GM23338 (cell line): Measurements from ENCODE around the gene TOX2. TPM values are rescaled to one million over a fixed set of nuclear protein-coding genes. Genes with fewer than 3 reads are reported as not detected.

Source experiments
- ATAC-seq: fragments of 200-7000 bp; cut with Tn5 transposase; 3 replicates; pipeline ENCODE4 v1.9.1; 2020
- DNase-seq: peaks from one replicate; pipeline ENCODE4 v3.0.0-alpha.2; 2015; ENCODE audit warnings: low spot score
- H2AFZ ChIP-seq: fragments of 200-600 bp; sonication (generic); 2 replicates; pipeline ENCODE4 v1.8.0; 2016; ENCODE audit warnings: antibody characterized with exemption, mild to moderate bottlenecking, moderate library complexity
- H3F3A ChIP-seq: fragments of 200-600 bp; sonication (generic); replicated peaks from 2 replicates; pipeline ENCODE4 v1.8.0; 2017; ENCODE audit warnings: antibody characterized with exemption, mixed run types, low read depth
- H3K27ac ChIP-seq: fragments of 200-600 bp; sonication (generic); 2 replicates; pipeline ENCODE4 v1.6.1; 2016; ENCODE audit warnings: low read depth
- H3K27me3 ChIP-seq: fragments of 200-600 bp; sonication (generic); 2 replicates; pipeline ENCODE4 v1.8.0; 2016; ENCODE audit warnings: mild to moderate bottlenecking, mixed run types, moderate library complexity; ENCODE audit not compliant: insufficient read depth
- H3K36me3 ChIP-seq: fragments of 200-600 bp; sonication (generic); 2 replicates; pipeline ENCODE4 v1.8.0; 2016; ENCODE audit warnings: mild to moderate bottlenecking; ENCODE audit not compliant: insufficient read depth
- H3K4me1 ChIP-seq: fragments of 200-600 bp; sonication (generic); 2 replicates; pipeline ENCODE4 v1.8.0; 2016; ENCODE audit warnings: mild to moderate bottlenecking, moderate library complexity; ENCODE audit not compliant: insufficient read depth
- H3K4me2 ChIP-seq: fragments of 200-600 bp; sonication (generic); 2 replicates; pipeline ENCODE4 v1.7.1; 2017; ENCODE audit warnings: mixed run types
- H3K4me3 ChIP-seq: fragments of 200-600 bp; sonication (generic); 2 replicates; pipeline ENCODE4 v1.6.1; 2016; ENCODE audit warnings: mixed run types
- H3K79me2 ChIP-seq: fragments of 200-600 bp; sonication (generic); replicated peaks from 2 replicates; pipeline ENCODE4 v1.8.0; 2017; ENCODE audit warnings: mild to moderate bottlenecking; ENCODE audit not compliant: insufficient read depth
- H3K9me2 ChIP-seq: fragments of 200-600 bp; sonication (generic); 2 replicates; pipeline ENCODE4 v1.8.0; 2017; ENCODE audit not compliant: insufficient read depth
- H4K20me1 ChIP-seq: fragments of 200-600 bp; sonication (generic); replicated peaks from 2 replicates; pipeline ENCODE4 v1.8.0; 2017; ENCODE audit warnings: mild to moderate bottlenecking; ENCODE audit not compliant: insufficient read depth
- H3K27ac Mint-ChIP-seq: 2 replicates; pipeline ENCODE4 v1.8.0; 2020; ENCODE audit warnings: inconsistent platforms, mild to moderate bottlenecking, moderate library complexity, mixed read lengths
- H3K27me3 Mint-ChIP-seq: 3 replicates; pipeline ENCODE4 v1.8.0; 2022; ENCODE audit warnings: low read depth, mild to moderate bottlenecking, moderate library complexity, mixed read lengths, inconsistent platforms; ENCODE audit not compliant: insufficient read depth, poor library complexity
- H3K36me3 Mint-ChIP-seq: 3 replicates; pipeline ENCODE4 v1.8.0; 2021; ENCODE audit warnings: low read depth, mild to moderate bottlenecking, inconsistent platforms, moderate library complexity, mixed read lengths
- H3K4me1 Mint-ChIP-seq: 3 replicates; pipeline ENCODE4 v1.8.0; 2020; ENCODE audit warnings: mild to moderate bottlenecking, inconsistent platforms, mixed read lengths
- H3K4me3 Mint-ChIP-seq: 3 replicates; pipeline ENCODE4 v1.8.0; 2021; ENCODE audit warnings: moderate library complexity, mild to moderate bottlenecking, inconsistent platforms, mixed read lengths
- H3K9me3 Mint-ChIP-seq: 3 replicates; pipeline ENCODE4 v1.8.0; 2020; ENCODE audit warnings: moderate library complexity, mild to moderate bottlenecking, inconsistent platforms, mixed read lengths
- CREB1 ChIP-seq: fragments of 250-450 bp; sonication (Bioruptor Pico); IDR thresholded peaks from 2 replicates; pipeline ENCODE4 v1.5.0; 2020; ENCODE audit warnings: low read depth, mild to moderate bottlenecking, moderate library complexity
- CTCF ChIP-seq, 2 experiments: fragments of 200-600 bp in 1 of 2; sonication (generic) in 1 of 2; conservative IDR thresholded peaks; 2 replicates each; pipeline versions ENCODE4 v1.5.1 to v1.6.1; 2016 to 2017; ENCODE audit warnings: antibody characterized with exemption in 2 of 2, low read depth in 2 of 2, mild to moderate bottlenecking in 2 of 2, moderate library complexity in 1 of 2
- ETS1 ChIP-seq: IDR thresholded peaks from 2 replicates; pipeline ENCODE4 v1.6.1; 2016; ENCODE audit warnings: antibody characterized with exemption
- EZH2 ChIP-seq: fragments of 200-600 bp; sonication (generic); IDR thresholded peaks from one replicate; pipeline ENCODE4 v1.8.0; 2017; ENCODE audit warnings: antibody characterized with exemption, mild to moderate bottlenecking, low read depth; ENCODE audit not compliant: unreplicated experiment
- EZH2phosphoT487 ChIP-seq: fragments of 200-600 bp; sonication (generic); IDR thresholded peaks from one replicate; pipeline ENCODE4 v1.8.1; 2018; ENCODE audit warnings: antibody characterized with exemption; ENCODE audit not compliant: unreplicated experiment
- JUNB ChIP-seq: IDR thresholded peaks from one replicate; pipeline ENCODE4 v1.6.1; 2016; ENCODE audit warnings: antibody characterized with exemption; ENCODE audit not compliant: unreplicated experiment
- NANOG ChIP-seq: IDR thresholded peaks from 2 replicates; pipeline ENCODE4 v1.6.1; 2016; ENCODE audit warnings: antibody characterized with exemption, borderline replicate concordance
- POLR2AphosphoS5 ChIP-seq: IDR thresholded peaks from 2 replicates; pipeline ENCODE4 v1.6.1; 2016; ENCODE audit warnings: antibody characterized with exemption, low read depth
- REST ChIP-seq: IDR thresholded peaks from one replicate; pipeline ENCODE4 v1.6.1; 2018; ENCODE audit warnings: antibody characterized with exemption; ENCODE audit not compliant: unreplicated experiment
- STAT1 ChIP-seq: IDR thresholded peaks from one replicate; pipeline ENCODE4 v1.6.1; 2016; ENCODE audit warnings: antibody characterized with exemption; ENCODE audit not compliant: unreplicated experiment
- ZNF114 ChIP-seq: fragments of 250-450 bp; sonication (Bioruptor Pico); IDR thresholded peaks from 2 replicates; pipeline ENCODE4 v1.5.0; 2020; ENCODE audit warnings: mild to moderate bottlenecking, moderate library complexity
- ZNF331 ChIP-seq: fragments of 250-450 bp; sonication (Bioruptor Pico); IDR thresholded peaks from 2 replicates; pipeline ENCODE4 v1.5.0; 2020; ENCODE audit warnings: low read depth, mild to moderate bottlenecking, moderate library complexity
- ZNF462 ChIP-seq: fragments of 250-450 bp; sonication (Bioruptor Pico); IDR thresholded peaks from 2 replicates; pipeline ENCODE4 v1.5.0; 2020; ENCODE audit warnings: mild to moderate bottlenecking, moderate library complexity
- polyA plus RNA-seq: library from polyadenylated mRNA; unstranded; fragments of >200 nt; fragmentation: Nextera tagmentation; extraction: Ambion mirVana; gene quantifications from 2 replicates; pipeline ENCODE4 v1.2.1, GENCODE V29; 2016
- total RNA-seq: library from RNA; depleted of rRNA; stranded (reverse); fragments of >200 nt; shearing (Covaris generic); gene quantifications from 2 replicates; pipeline ENCODE4 v1.2.3, GENCODE V29; 2014

The TOX2 gene
- total and polyA plus RNA-seq, 2 experiments from 2014 or later, result 1.4 to 1.5 TPM

DNA sequence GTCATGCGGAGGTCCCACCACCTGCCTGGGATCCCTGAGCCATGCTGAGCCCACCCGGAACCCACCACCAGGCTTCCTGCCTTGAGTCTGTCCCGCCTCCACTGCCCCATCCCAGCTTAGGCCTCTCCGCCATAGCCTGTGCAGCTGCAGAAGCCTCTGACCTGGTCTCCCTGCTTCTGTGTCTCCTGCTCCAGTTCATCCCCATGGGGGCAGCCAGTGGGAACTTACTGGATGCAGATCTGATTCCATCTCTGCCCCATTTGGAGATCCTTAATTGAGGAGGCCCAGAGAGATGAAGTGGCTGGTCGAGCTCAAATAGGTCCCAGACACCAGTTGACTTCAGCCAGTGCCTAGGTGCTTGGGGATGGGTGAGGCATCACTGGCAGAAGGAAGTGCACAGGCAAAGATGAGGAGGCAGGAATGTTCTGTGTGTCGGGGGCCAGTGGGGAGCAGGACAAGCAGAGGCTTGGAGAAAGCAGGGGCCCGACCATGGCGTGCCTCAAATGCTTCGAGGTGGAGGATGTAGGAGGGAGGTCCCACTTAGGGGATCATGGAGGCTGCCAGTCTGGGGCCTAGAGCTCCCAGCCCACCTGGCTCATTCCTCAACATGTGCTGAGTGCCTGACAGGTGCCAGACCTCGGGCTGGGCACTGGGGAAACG lies 112.8 kb downstream of the TOX2 start:
- no peaks in the 10 kb centered on the region for H3K36me3 ChIP-seq
- no peaks in the 10 kb centered on the region; the same call in 2 of the 3 replicates for H3K36me3 Mint-ChIP-seq
- H3K27me3 Mint-ChIP-seq, result peaks cover 9% of the 10 kb centered on the region
- no peak overlapping the region for H3K4me2 ChIP-seq
- no peaks in the 10 kb centered on the region for H4K20me1 ChIP-seq
- no peaks in the 10 kb centered on the region for H3K79me2 ChIP-seq
- H3K9me2 ChIP-seq, result no peaks in the 10 kb centered on the region
- no peak for ATAC-seq
- H3K27ac Mint-ChIP-seq, result no peak overlapping the region
- H2AFZ ChIP-seq, result no peak overlapping the region
- TF ChIP-seq ZNF331 (no peak), ETS1 (no peak), STAT1 (no peak), EZH2 (no peak), CTCF (conservative IDR thresholded peaks at IDR 0.05; ENCODE audit: low read depth in 2 of 2) (no peak), REST (no peak), CREB1 (CRISPR knock-in tag) (no peak), JUNB (no peak), ZNF114 (CRISPR knock-in tag) (no peak), POLR2AphosphoS5 (no peak), EZH2phosphoT487 (no peak), ZNF462 (CRISPR knock-in tag) (no peak), NANOG (no peak)
- no peak overlapping the region for H3K27ac ChIP-seq
- no peak for DNase-seq
- H3F3A ChIP-seq, result no peaks in the 10 kb centered on the region
- H3K27me3 ChIP-seq, result no peaks in the 10 kb centered on the region
- H3K4me1 Mint-ChIP-seq, result peaks cover 10% of the 10 kb centered on the region; the same call in 2 of the 3 replicates
- H3K9me3 Mint-ChIP-seq, result no peaks in the 10 kb centered on the region
- H3K4me1 ChIP-seq, result no peaks in the 10 kb centered on the region
- H3K4me3 ChIP-seq, result no peak overlapping the region
- no peak overlapping the region for H3K4me3 Mint-ChIP-seq
